NOMO-1 (cell line): ENCODE results near the gene AQP9.
A peak's percentile ranks its signal among the peaks of the same experiment; 100 is the strongest.
"Not testable (repeated sequence)": the region's sequence is repeated elsewhere in the genome, so short reads cannot be mapped to it uniquely, and the experiment has no call there.

Experiments used
- DNase-seq, 2 experiments: peaks; one replicate each; lab custom pipeline; 2025; ENCODE audit not compliant: unreplicated experiment in 2 of 2; lab: John Stamatoyannopoulos, UW

The AQP9 gene

GRCh38 chr15:58175955-58176354 lies 37.8 kb downstream of the AQP9 start:
- no peak for DNase-seq

DNA sequence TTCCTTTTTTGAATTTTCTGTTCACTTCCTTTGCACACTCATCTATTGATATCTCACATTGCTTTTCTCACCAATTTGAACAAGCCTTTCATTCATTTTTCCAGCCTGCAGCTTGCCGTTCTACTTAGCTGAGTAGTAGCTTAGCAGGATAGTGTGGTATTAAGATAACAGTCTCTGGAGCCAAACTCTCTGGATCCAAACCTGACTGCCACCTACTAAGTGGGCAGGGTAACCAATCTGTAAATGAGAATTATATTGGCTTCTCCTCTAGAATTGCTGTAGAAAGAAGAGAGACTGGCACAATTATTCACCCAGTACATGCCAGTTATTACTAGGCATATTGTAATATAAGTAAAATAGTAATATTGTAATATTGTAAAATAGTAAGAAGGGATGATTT lies 40.5 kb downstream of the AQP9 start:
- no peak for DNase-seq

DNA sequence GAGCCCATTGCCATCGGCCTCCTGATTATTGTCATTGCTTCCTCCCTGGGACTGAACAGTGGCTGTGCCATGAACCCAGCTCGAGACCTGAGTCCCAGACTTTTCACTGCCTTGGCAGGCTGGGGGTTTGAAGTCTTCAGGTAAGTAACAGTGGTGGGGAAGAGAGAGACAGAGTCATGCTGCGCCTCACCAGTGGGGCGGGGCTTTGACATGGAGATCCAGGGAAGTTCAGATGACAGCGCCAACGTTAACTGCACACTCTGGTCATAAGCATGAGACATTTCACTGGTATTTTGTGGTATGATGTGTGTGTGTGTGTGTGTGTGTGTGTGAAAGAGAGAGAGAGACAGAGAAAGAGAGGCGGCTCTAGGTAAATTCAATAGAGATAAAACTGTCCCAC lies 41.0 kb downstream of the AQP9 start:
- no peak for DNase-seq

DNA sequence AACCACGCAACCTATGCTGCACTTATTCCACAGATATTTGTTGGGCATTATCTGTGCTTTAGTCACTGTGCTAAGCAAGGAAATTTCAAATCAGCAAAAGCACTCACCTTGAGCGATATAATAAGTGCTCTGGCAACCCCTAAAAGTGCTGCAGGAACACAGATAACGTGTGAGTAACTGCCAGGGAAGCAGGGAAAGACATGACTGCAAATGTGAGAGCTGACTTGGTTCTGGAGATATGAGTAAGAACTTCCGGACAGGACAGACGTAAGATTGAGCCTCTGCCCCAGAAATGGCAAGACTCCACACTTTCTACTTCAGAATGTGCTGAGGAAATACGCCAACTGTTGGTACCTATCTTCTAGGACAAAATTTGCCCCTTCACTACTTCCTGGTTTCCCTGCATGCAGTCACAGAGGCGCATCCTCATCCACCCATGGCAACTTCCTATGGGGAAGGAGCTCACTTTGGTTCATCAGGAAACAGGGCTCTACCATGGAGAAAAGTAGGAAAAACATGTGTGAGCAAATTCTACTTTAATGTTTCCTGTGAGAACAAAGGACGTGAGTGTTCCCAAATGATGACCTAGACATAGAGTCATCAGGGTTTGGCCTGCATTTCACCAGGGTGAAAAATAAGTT lies 41.7 kb downstream of the AQP9 start:
- no peak for DNase-seq

- DNase-seq: peak in 1 of 2 experiments; percentile 12
Measured at GRCh38 chr15:58182460-58183163, 44.4 kb downstream of the AQP9 start.

DNA sequence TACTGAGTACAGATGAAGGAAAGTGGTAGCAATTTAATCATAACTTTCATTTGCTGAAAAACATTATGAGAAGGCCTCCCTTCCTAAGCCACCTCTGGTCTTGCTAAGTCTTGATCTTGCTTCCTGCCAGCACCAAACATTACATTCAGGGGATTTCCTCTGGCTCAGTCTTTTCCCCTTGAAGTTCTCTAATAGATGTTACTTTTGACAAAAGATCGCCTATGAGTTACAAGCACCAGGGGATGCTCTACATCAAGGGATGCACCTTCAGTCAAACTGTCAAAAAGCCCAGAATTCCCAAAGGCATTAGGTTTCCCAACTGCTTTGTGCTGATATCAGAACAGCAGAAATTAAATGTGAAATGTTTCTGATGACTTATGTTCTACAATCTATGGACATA lies 47.3 kb downstream of the AQP9 start:
- no peak for DNase-seq

DNA sequence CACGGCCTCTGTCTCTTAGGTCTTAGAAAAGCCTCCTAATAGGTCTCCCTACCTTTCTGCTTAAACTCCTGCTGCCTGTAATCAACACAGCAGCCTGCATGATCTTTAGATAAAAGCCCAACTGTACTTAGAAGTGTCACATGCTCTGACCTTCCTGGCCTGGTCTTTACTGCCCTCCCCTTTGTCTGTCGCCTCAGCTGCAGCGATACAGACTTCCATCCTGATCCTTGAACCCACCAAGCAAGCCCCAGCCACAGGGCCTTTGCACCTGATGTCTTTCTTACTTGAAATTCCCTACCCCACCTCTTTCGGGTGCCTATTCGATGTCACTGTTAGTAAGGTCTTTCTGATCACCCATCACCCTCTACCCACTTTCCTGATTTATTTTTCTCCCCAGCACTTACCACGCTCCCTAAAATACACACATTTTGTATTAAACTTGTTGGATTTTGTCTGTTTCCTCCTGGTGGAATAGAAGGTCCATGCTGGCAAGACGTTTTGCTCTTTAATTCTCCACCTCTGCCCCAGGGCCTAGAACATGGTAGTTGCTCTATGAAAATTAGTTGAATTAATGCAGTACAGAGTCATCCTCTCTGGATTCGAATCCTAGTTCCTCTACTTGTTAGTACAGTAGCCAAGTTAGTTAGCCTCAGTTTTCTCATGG lies 51.1 kb downstream of the AQP9 start:
- DNase-seq: no peak

- no peak for DNase-seq
Measured at GRCh38 chr15:58190419-58190818, 52.2 kb downstream of the AQP9 start.

DNA sequence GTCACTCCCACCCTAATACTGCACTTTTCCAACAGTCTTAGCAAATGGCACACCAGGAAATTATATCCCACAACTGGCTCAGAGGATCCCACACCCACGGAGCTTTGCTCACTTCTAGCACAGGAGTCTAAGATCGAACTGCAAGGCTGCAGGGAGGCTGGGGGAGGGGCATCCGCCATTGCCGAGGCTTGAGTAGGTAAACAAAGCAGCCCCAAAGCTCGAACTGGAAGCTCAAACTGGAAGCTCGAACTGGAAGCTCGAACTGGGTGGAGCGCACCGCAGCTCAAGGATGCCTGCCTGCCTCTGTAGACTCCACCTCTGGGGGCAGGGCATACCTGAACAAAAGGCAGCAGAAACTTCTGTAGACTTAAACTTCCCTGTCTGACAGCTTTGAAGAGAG lies 55.5 kb downstream of the AQP9 start:
- DNase-seq: not testable (repeated sequence)

- DNase-seq: peak in 1 of 2 experiments; percentile 6
Measured at GRCh38 chr15:58200739-58201138, 62.6 kb downstream of the AQP9 start.

DNA sequence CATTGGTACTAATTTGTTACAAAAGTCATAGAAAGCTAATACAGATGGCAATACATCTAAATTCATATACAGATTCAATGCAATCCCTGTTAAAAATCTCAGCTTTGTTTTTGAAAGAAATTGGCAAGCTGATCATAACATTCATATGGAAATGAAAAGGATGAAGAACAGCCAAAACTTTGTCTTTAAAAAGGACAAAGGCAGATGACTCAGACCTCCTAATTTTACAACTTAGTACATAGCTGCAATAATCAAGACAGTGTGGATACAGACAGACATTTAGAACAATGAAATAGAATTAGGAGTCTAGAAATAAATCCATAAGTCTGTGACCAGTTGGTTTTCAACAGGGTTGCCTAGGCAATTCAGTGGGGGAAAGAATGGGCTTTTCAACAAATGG lies 63.3 kb downstream of the AQP9 start:
- DNase-seq: no peak

DNA sequence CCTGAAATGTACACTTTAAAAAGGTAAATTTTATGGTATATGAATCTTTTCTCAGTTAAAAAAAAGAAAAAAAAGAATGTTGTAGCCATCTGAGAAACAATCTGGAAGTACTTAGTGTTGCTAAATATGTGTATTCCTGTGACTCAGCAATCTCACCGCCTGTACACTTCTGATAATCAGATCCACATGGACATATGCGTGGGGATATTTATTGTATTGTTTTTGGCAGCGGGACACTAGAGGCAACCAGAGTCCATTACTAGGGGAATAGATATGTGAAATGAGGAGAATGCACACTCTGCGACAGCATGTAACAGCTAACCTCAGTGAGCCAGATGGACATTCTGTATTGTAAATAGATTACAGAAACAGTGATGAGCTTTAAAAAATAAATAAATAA lies 65.4 kb downstream of the AQP9 start:
- DNase-seq: peak in 1 of 2 experiments; percentile 15

GRCh38 chr15:58206151-58206550 lies 68.0 kb downstream of the AQP9 start:
- DNase-seq: no peak

GRCh38 chr15:58208217-58208616 lies 70.0 kb downstream of the AQP9 start:
- DNase-seq: not testable (repeated sequence)

DNA sequence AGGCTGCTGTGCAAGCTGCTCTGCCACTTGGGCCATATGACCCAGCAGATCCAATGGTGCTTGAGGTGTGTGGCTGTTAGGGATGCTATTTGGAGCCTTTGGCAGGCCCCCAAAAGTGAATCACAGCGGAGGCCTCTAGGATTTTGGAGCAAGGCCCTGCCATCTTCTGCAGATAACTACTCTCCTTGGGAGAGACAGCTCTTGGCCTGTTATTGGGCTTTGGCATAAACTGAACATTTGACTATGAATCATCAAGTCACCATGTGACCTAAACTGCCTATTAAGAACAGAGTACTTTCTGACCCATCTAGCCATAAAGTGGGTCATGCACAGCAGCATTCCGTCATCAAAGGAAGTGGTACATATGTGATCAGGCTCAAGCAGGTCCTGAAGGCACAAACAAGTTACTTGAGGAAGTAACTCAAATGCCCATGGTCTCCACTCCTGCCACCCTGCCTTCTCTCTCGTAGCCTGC lies 70.9 kb downstream of the AQP9 start:
- DNase-seq: not testable (repeated sequence)

DNA sequence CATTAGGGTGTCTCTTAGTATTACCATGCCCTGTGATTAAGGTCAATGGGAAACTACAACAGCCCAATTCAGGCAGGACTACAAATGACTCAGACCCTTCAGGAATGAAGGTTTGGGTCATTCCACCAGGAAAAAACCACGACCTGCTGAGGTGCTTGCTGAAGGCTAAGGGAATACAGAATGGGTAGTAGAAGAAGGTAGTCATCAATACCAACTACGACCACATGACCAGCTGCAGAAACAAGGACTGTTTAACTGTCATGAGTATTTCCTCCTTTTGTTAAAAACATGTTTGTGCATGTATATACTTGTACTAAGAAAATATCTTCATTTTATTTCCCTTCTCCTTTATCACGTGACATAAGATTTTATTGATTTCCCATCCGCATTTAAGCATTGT lies 71.8 kb downstream of the AQP9 start:
- DNase-seq: not testable (repeated sequence)

GRCh38 chr15:58212909-58213526 lies 74.8 kb downstream of the AQP9 start:
- peak in 1 of 2 experiments; percentile 19 for DNase-seq

DNA sequence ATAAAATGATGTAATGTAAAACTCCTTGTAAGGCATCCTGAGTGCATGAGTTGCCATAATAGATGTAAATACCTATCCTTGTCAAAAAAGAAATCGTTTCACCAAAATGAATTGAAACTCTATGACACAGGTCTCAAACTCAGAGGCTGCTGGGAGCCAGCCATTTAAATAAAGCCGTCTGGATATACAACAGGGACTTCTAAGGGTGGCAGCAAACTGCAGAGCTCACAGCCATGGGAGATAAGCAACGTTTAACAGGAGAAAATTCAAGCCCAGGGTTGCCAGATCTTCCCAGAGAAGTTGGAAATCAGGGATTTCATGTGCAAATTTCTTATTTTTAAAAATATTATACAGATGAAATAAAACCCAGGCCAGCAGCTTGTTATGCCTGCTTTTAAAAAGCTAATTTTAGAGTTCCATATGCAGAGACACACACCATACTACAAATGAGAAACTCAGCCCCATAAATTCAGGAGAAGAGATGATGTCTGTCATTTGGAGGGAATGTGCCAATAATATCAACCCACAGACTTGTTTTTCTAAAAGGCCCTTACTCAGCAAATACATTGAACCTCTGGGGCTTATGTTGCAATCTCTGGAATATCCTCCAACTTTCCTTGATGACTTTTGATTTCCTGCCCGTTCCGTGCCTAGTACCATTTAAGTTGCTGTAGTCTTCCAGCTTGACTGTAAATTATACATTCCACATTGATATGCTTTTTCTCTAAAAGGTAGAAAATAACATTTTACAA lies 75.6 kb downstream of the AQP9 start:
- DNase-seq: no peak

- peak; percentile 86 to 96 for DNase-seq
Measured at GRCh38 chr15:58214591-58215340, 76.6 kb downstream of the AQP9 start.

DNA sequence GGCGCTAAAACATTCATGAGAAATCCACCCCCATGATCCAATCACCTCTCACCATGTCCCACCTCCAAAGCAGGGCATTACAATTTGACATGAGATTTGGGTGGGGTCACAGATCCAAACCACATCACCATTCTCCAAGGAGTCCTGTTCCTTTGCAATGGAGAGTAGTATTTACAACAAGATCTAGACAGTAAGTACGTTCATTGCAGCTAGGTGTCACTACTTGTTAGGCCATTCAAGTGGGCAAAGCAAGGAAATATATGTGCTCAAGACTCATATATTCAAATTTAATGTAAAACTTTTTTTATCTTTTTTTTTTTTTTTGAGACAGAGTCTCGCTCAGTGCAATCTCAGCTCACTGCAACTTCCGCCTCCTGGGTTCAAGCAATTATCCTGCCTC lies 79.3 kb downstream of the AQP9 start:
- DNase-seq: no peak
